ENCODE measurements around the gene CMTM6. TPM values are rescaled to one million over a fixed set of nuclear protein-coding genes. Genes with fewer than 3 reads are reported as not detected.
"Not testable (repeated sequence)": the region's sequence is repeated elsewhere in the genome, so short reads cannot be mapped to it uniquely, and the experiment has no call there.

Gene CMTM6
- total RNA-seq, 1 donor from 2014 or later = 75.6 TPM

DNA sequence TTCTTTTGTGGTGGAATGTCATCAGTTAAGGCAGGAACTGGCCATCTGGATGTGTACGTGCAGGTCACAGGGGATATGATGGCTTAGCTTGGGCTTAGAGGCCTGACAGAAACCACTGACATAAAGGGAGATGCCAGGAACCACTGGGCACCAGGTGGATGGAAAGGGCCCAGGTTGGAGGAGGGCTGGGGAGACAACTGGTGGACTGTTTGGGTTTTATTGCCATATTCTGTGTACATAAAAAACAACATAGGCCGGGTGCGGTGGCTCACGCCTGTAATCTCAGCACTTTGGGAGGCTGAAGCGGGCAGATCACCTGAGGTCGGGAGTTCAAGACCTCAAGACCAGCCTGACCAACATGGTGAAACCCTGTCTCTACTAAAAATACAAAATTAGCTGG is 35.8 kb downstream of the CMTM6 start:
- DNase-seq (ENCODE audit: low read depth) = not testable (repeated sequence)

DNA sequence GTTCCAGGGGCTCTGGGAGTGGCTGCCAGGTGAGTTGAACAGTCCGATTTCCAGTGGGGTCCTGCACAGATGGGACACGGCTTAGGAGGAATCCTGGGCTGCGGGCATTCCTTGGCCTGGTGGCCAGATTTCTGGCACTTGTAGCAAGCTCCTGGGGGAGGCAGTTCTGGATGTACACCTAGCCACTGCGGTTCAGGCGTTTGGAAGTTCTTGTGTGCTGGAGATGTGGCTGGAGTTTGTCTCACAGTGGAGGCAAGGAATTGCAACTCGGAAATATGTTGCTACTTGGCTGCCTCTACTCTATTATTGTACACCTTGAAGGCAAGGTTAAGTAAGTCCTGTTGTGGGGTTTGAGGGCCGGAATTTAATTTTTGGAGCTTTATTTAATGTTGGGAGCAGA is 37.9 kb downstream of the CMTM6 start:
- DNase-seq (ENCODE audit: low read depth) = not testable (repeated sequence)

DNA sequence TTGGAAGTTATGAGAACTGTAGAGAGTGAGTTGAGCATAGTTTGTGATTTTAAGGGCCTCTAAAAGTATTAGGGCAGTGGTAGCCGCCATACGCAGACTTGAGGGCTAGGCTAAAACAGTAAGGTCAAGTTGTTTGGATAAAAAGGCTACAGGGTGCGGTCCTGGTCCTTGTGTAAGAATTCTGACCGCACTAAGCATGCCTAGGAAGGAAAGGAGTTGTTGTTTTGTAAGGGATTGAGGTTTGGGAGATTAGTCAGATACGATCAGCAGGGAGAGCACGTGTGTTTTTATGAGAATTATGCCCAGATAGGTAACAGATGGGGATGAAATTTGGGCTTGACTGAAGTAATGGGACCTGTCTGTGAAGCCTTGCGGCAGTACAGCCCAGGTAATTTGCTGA is 39.2 kb downstream of the CMTM6 start:
- not testable (repeated sequence) for DNase-seq (ENCODE audit: low read depth)

DNA sequence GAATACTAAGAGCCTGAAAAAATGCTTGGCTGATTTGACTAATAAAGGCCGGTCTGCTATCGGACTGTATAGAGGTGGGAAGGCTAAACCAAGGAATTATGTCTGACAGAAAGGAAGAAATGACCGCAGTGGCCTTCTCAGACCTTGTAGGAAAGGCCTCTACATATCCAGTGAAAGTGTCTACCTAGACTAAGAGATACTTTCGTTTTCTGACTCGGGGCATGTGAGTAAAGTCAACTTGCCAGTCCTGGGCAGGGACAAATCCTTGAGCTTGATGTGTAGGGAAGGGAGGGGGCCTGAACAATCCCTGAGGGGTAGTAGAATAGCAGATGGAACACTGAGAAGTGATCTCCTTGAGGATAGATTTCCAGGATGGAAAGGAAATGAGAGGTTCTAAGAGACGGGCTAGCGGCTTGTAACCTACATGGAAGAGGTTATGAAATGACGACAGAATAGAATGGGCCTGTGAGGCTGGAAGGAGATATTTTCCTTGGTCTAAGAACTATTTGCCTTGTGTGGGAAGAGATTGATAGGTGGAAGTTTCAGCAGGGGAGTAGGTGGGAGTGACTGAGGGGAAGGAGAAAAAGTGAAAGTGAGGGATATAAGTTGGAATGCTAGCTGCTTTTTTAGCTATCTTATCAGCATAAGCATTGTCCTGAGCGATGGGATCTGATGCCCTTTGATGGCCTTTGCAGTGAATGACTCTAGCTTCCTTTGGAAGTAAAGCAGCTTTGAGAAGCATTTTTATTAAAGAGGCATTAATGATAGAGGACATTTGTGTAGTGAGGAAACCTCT is 40.3 kb downstream of the CMTM6 start:
- not testable (repeated sequence) for DNase-seq (ENCODE audit: low read depth)

DNA sequence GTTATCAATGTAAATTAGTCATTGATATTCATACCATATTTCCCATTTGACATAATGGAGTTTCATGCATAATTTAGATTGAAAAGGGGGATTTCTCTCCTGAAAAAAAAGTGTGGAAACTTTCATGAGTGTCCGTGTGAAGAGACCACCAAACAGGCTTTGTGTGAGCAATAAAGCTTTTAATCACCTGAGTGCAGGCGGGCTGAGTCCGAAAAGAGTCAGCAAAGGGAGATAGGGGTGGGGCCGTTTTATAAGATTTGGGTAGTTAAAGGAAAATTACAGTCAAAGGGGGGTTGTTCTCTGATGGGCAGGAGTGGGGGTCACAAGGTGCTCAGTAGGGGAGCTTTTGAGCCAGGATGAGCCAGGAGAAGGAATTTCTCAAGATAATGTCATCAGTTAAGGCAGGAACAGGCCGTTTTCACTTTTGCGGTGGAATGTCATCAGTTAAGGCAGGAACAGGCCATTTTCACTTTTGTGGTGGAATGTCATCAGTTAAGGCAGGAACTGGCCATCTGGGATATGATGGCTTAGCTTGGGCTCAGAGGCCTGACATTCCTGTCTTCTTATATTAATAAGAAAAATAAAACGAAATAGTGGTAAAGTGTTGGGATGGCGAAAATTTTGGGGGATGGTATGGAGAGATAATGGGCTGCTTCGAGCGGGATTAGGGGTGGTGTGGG is 41.7 kb downstream of the CMTM6 start:
- not testable (repeated sequence) for DNase-seq (ENCODE audit: low read depth)

DNA sequence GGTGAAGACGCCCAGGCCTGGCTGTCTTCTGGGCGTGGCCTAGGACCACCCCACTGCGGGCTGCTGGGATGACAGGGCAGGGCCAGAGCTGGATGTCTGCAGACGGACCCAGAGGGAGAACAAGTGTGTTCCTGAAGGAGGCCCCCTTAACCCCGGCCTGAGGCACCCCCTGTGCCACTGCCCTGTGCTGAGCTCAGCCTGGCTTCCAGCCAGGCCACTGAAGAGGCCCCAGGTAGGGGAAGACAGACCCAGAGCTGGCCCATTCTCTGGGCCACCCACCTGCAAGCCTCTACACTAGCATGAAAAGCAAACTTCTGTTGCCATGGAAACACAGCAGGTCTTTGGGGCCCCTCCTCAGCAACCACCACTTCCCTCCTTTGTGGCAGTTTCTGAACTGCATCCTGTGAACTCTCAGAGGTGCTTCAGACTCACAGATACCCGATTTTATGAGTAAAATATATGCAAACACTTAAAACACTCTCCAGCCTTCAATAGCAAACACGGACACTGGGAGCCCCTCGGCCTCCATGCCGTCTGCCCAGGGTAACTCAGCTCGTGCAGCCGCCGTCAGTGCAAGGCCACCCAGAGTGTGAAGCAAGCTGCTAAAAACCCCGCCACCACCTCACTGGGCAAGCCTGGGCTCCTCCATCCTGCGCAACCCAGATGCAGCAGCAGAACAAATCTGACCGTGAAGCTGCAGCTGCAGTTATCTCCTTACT is 42.5 kb downstream of the CMTM6 start:
- DNase-seq (ENCODE audit: low read depth) = no peak

DNA sequence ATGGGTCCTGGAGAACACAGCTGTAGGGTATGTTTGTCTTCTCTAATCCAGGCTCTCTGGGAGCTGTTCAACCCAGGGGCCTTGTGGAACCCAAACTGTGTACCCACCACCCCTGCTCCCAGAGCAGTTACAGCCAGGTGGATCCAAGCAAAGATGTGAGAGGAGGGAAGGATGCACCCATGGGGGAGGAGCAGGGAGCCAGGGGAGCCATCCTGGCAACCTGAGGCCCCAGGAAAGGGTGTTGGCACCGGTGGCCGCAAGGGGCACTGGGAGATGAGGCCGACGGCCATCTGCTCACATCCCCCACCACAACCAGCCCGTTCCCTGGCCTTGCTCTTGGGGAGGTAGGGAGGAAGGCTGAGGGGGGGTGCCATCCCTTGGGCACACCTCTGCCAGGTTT is 43.2 kb downstream of the CMTM6 start:
- DNase-seq (ENCODE audit: low read depth) = no peak

DNA sequence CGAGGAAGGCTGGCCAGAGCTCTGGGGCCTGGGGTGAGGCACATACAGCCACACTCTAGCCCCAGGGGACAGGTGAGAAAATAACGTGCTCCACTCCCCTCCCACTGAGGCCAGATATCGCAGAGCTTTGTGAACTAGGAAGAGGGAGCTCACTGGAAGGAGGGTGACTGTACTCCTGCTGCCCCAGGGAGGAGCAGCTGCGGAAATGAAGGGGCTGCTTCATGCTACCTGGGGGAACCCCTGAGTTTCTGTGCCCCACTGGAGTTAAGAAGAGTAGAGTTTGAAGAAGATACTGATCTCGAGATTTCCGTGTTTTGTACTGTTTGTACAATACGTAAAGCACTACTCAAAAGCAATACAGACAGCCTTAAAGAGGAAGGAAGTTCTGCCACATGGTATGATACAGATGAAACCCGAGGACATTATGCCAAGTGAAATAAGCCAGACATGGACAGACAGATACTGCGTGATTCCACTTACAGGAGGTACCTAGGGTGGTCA is 44.6 kb downstream of the CMTM6 start:
- no peak for DNase-seq (ENCODE audit: low read depth)

DNA sequence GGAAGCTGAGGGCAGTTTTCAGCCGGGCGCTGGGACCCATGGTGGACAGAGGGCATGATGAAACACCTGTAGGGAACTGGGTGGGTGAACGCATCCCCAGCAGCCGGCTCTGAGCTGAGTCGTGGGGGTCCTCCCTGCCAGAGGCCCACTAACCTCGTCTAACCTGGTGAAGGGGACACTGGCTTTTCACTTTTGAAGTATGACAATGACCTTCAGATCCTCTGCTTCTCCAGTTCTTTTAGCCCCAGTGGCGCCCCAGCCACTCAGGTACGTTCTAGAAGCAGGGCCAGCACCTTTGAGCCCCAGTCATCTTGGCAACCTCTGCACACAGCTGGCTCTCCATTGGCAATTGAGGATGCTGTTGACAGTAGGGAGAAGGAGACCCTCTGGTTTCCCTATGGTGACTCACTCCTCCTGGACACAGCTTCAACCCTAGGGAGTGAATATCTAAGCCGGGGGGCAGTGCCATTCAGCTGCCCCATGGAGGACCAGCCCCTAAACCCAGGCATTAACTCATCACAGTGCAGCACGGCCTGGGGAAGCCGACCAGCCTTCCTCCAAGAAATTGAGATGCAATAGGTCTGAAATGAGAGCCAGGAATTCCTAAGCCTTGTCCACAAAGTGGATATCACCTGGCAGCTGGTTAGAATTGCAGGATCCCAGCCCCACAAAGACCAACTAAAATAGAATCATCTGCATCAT is 46.1 kb downstream of the CMTM6 start:
- no peak for DNase-seq (ENCODE audit: low read depth)

DNA sequence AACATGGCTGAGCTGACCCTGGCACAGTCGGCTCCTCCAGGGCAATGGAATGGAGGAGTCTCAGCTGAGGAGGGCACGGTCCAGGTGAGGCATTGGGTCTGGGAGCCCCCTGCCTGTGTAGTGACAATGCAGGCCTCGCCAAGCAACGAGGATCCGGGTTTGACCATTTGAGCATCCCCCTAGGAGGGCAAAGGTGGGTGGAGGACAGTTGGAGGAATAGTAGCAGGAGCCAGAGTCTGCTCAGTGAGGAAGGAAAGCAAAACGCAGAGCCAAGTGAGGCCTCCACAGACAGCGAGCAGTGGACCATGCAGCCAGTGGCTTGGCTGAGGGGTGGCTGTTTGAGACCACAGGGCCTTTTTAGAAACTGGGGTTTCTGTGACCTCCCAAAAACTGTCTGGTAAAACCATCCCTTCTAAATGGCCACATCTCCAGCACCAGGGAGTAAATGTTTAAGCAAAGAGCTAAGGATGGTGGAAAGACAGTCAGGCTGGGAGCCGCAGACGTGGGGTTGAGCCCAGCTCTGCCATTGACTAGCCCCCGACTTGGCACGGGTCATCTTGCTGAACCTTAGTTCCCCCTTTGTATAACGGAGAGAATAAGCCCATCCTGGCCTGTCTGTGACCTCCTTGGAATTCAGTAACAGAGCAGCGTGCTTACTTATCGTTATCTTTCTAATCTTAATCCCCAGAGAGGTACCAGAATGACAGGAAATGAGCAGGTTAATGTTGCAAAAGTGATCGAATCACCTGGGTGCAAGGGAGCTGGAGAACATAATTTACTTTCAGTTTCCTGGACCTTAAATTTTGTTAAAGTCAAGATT is 46.8 kb downstream of the CMTM6 start:
- no peak for DNase-seq (ENCODE audit: low read depth)

DNA sequence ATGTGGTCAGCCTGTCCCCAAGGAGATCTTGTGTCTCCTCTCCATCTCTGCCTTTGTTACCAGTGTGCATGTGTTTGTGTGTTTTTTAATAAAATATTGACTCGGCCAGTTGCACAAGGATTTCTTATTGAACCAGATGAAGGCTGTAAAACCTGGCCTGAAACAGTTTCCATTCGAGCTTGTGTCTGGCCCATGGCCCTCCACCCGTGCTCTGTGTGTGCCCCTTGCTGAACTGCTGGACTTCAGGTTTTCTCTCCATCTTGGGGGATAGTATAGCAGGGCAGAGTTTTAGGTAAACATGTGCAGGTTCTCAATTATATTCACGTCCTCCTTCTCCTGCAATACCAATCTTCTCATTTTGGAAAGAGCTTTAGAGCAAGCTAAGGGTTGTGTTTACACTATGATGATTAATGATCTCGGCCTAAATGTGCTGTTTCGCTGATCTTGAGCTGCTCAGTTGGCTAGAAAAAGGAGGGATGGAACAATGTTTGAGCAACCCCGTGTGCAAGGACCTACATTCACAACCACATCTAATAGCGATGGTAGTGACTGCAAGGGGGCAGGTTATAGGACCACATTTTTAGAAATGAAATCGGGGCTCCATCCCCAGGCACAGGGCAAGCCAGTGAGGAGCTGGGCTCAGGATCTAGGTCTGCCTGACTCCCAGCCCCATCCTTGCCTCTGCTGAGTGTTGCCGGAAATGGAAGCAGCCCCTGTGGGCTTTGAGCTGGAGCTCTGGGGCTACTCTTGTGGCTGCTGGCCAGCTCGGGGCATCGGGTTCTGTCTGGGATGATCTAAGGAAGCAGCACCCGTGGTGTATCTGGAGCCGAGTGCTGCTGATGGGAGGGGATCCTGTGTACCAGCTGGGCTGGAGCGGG is 47.7 kb downstream of the CMTM6 start:
- no peak for DNase-seq (ENCODE audit: low read depth)

DNA sequence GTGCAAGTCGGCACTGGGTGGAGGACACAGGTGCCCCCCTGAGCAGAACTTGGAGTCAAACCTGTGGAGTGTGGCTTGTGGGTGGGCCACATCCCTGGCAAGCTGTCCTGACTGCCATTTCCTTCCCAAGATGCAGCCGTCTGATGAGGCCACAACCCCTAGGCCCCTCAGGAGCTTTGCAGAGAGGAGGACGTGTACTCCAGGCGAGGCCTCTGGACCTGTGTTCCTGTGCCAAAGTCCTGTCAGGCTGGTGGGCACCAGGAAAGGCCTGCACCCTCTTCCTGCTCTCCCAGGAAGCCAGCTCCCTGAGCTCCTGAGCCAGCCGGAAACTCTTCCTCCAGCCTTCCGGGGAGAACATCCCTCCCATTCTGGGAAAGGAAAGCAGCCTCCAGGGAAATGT is 48.5 kb downstream of the CMTM6 start:
- DNase-seq (ENCODE audit: low read depth) = no peak

DNA sequence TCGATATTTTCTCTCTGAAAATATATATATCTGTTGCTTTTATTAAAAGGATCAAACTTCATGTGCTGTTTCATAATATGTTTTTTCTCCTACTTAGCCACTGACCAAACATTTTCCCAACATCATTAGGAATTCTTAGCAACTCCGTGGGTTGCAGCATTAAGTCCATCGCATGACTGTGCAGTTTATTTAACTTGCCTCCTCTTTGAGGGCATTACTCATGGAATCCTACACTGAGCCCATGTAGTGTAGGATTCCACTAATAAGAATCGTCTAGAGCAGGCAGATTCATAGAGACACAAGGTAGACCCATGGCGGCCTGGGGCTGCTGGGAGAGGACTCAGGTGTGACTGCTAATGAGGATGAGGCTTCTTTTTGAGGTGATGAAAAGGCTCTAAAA is 49.3 kb downstream of the CMTM6 start:
- peak; percentile 72 for DNase-seq (ENCODE audit: low read depth)

DNA sequence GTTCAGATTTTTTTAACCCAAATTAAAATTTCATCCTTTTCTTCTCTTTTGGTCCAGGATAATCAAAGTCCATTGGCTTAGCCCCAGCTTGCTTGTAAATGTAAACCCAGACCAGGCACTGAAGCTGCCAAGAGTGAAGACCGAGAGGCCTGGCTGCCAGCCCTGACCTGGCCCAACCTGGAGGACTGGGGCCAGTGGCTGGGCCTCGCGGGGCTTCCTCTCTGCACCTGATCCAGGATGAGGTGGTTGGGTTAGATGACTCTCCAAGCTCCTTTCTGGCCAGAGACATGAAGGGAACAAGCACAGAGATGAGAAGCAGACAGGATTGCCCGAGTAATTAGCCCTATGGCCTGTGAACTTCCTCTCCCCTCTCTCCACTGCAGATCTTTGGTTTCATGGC is 50.6 kb downstream of the CMTM6 start:
- DNase-seq (ENCODE audit: low read depth) = no peak

DNA sequence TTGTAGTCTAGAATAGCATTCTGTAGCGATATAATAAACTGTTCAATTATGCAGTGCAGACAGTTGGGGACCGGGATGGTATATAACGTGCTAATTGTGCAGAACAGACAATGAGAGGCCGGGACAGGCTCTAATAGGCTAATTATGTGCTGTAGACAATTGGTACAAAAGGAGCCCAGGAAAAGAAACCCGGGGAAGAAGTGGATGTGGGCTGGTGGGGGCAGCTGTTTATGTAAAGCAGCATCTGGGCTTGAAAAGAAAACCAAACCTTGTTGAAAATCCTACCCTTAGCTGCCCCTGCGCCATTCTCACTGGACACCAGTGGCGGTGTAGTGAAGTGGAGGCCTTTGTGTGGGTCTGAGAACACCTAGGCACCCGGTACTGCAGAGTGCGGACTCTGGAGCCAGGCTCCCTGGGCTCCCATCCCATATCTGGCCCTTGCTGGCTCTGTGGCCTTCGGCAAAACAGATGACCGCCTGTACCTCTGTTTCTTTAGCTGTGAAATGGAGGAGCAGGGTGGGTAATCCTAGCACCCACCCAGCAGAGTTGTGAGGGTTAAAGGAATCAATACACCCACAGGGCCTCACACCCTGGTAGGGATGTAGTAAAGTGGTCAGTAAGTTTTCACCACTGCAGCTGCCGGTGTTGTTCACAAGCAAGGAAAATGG is 51.5 kb downstream of the CMTM6 start:
- DNase-seq (ENCODE audit: low read depth) = no peak

DNA sequence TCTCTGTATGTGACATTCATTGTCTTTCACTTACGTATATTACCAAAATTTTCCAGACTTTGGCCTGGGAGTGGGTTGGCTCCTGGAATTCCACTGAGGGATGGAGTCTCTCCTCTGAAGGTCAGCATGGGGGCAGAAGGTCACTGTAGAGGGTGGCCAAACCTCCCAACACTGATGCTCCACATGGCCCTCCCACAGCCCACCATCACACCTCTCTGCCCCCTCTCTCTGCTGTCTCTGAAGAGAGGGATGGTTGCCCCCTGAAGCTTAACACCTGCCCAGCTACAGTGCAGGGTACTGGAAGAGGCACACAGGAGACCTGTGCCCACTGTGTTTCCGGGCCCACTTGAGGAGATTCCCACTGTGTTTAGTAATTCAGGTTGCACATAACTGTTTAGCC is 52.2 kb downstream of the CMTM6 start:
- no peak for DNase-seq (ENCODE audit: low read depth)

DNA sequence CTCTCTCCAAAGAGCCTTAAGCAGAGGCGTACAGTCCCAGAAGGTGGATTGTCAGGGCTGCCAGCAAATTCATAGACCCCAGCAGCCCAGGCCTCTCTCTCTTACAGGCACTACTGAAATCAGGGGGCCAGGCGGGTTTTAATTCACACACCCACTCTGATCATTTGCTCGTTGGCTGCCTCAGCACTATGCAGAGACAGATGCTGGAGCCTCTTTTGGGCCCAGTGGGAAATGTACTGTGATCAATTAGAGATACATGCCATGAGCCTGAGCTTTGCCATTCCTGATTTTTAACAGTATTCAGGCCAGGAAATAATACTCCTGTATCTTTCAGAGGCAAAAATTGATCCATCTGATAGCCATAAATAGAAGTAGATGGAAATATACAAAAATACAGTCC is 53.0 kb downstream of the CMTM6 start:
- DNase-seq (ENCODE audit: low read depth) = no peak

DNA sequence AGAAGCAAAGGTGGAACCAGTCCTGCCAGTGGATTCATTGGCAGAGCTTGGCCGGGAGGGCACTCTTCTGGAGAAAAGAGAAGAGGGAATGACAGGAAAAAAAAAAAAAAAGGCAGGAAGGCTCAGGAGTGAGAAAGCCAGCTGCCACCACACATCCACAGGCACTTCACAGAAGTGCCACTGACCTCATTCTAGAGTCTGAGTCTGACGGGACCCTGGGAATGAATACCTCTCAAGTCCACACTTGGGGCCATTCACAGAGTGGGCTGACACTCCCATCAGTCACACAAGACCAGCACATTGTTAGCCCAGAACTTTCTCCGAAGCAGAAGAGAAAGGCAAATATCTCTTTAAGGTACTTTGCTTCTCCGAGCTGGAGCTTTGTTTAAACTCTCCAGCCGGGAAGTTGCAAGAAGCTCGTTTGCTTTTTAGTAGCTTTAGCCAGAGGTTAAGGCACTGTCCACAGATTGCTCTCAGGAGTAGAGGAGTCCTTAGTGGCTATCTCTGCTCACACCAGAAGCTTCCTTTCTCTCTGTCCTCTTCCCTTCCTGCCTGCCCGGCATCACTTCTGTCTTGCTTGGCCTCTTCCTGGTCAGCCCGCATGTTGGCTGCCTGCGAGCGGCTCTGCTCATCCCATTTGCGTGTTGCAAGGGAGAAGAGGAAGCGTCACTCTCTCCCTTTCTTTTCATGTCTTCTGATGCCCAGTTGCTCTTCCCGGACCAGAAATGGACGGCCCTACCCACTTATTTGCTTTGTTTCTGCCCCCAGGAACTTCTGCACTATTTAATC is 53.8 kb downstream of the CMTM6 start:
- no peak for DNase-seq (ENCODE audit: low read depth)
